DOHH2 (cell line): ENCODE measurements around the gene IRS1.

Experiments
- H3F3A ChIP-seq: fragments of 200-600 bp; sonication (generic), shearing (Covaris generic); 2 replicates; pipeline ENCODE4 v1.6.0; 2016; ENCODE audit warnings: antibody characterized with exemption, mild to moderate bottlenecking; ENCODE audit not compliant: control insufficient read depth, insufficient read depth
- H3K27ac ChIP-seq: fragments of 200-600 bp; sonication (generic); 2 replicates; pipeline ENCODE4 v1.5.1; 2014; ENCODE audit warnings: low read depth, mild to moderate bottlenecking, low read length, moderate library complexity
- H3K27me3 ChIP-seq: fragments of 200-600 bp; sonication (generic); 2 replicates; pipeline ENCODE4 v1.6.1; 2014; ENCODE audit warnings: mild to moderate bottlenecking, low read length, mixed read lengths; ENCODE audit not compliant: control insufficient read depth
- H3K36me3 ChIP-seq: fragments of 200-600 bp; sonication (generic); 2 replicates; pipeline ENCODE4 v1.6.1; 2014; ENCODE audit warnings: mild to moderate bottlenecking, low read length, moderate library complexity, mixed read lengths; ENCODE audit not compliant: control insufficient read depth
- H3K4me1 ChIP-seq: fragments of 200-600 bp; sonication (generic); 2 replicates; pipeline ENCODE4 v1.6.1; 2014; ENCODE audit warnings: mild to moderate bottlenecking, low read length, mixed read lengths; ENCODE audit not compliant: control insufficient read depth
- H3K4me2 ChIP-seq: fragments of 200-600 bp; sonication (generic); 2 replicates; pipeline ENCODE4 v1.6.0; 2014; ENCODE audit warnings: mild to moderate bottlenecking, low read length, moderate library complexity
- H3K4me3 ChIP-seq: fragments of 200-600 bp; sonication (generic); 2 replicates; pipeline ENCODE4 v1.5.1; 2014; ENCODE audit warnings: mild to moderate bottlenecking, low read length, mixed read lengths
- H3K79me2 ChIP-seq: fragments of 200-600 bp; sonication (generic); 2 replicates; pipeline ENCODE4 v1.6.1; 2014; ENCODE audit warnings: mild to moderate bottlenecking, low read length, mixed read lengths; ENCODE audit not compliant: control insufficient read depth
- H3K9me2 ChIP-seq: fragments of 200-600 bp; sonication (generic); replicated peaks from 2 replicates; pipeline ENCODE4 v1.6.1; 2014; ENCODE audit warnings: mild to moderate bottlenecking, low read length, mixed read lengths; ENCODE audit not compliant: control insufficient read depth
- H3K9me3 ChIP-seq: fragments of 200-600 bp; sonication (generic); 2 replicates; pipeline ENCODE4 v1.6.1; 2014; ENCODE audit warnings: antibody characterized with exemption, low read length, mixed read lengths; ENCODE audit not compliant: control insufficient read depth, insufficient read depth
- H4K20me1 ChIP-seq: fragments of 200-600 bp; sonication (generic); 2 replicates; pipeline ENCODE4 v1.6.0; 2014; ENCODE audit warnings: low read depth, mild to moderate bottlenecking, antibody characterized with exemption, low read length, moderate library complexity; ENCODE audit not compliant: control insufficient read depth, insufficient read depth
- CTCF ChIP-seq: fragments of 200-600 bp; sonication (generic); IDR thresholded peaks from one replicate; pipeline ENCODE4 v1.5.1; 2014; ENCODE audit warnings: antibody characterized with exemption, mild to moderate bottlenecking, low read depth, low read length; ENCODE audit not compliant: poor library complexity, severe bottlenecking
- EZH2phosphoT487 ChIP-seq: fragments of 200-600 bp; sonication (generic); IDR thresholded peaks from 2 replicates; pipeline ENCODE4 v1.6.1; 2017; ENCODE audit warnings: borderline replicate concordance, mild to moderate bottlenecking, antibody characterized with exemption, low read length, moderate library complexity, mixed read lengths

Gene IRS1

GRCh38 chr2:226692521-226693126, 107.0 kb downstream of the IRS1 start:
- Histone ChIP-seq H3K27me3 (no peaks in the 10 kb centered on the region), H3F3A (no peaks in the 10 kb centered on the region), H3K4me1 (peaks cover 7% of the 10 kb centered on the region; the same call in 1 of the 2 replicates), H3K9me2 (no peaks in the 10 kb centered on the region), H3K9me3 (no peaks in the 10 kb centered on the region; the same call in 1 of the 2 replicates), H3K4me2 (no peak overlapping the region), H3K36me3 (no peaks in the 10 kb centered on the region), H3K4me3 (no peak overlapping the region), H3K27ac (no peak overlapping the region), H4K20me1 (no peaks in the 10 kb centered on the region), H3K79me2 (no peaks in the 10 kb centered on the region)
- no peak for TF ChIP-seq CTCF
- TF ChIP-seq EZH2phosphoT487 = no peak

- Histone ChIP-seq H3F3A (no peaks in the 10 kb centered on the region), H3K4me1 (peaks cover 7% of the 10 kb centered on the region; the same call in 1 of the 2 replicates), H3K9me2 (no peaks in the 10 kb centered on the region), H3K9me3 (no peaks in the 10 kb centered on the region; the same call in 1 of the 2 replicates), H3K4me3 (no peak overlapping the region), H4K20me1 (no peaks in the 10 kb centered on the region), H3K27me3 (no peaks in the 10 kb centered on the region), H3K27ac (no peak overlapping the region), H3K79me2 (no peaks in the 10 kb centered on the region), H3K36me3 (no peaks in the 10 kb centered on the region), H3K4me2 (no peak overlapping the region)
- TF ChIP-seq EZH2phosphoT487 = no peak
- no peak for TF ChIP-seq CTCF
Observed at GRCh38 chr2:226691255-226691654, 108.4 kb downstream of the IRS1 start.

GRCh38 chr2:226690461-226691024, 109.1 kb downstream of the IRS1 start:
- H3K9me2 ChIP-seq = no peaks in the 10 kb centered on the region
- no peaks in the 10 kb centered on the region for H3F3A ChIP-seq
- no peaks in the 10 kb centered on the region for H3K79me2 ChIP-seq
- no peak overlapping the region for H3K27ac ChIP-seq
- H3K27me3 ChIP-seq = no peaks in the 10 kb centered on the region
- H3K4me1 ChIP-seq = peaks cover 7% of the 10 kb centered on the region; the same call in 1 of the 2 replicates
- no peak overlapping the region for H3K4me3 ChIP-seq
- no peaks in the 10 kb centered on the region for H3K36me3 ChIP-seq
- no peak overlapping the region for H3K4me2 ChIP-seq
- no peak for TF ChIP-seq CTCF
- TF ChIP-seq EZH2phosphoT487 = no peak
- H3K9me3 ChIP-seq = no peaks in the 10 kb centered on the region; the same call in 1 of the 2 replicates
- no peaks in the 10 kb centered on the region for H4K20me1 ChIP-seq
